NOMO-1 treated with DMSO at 0.1 percent for 48 hours (cell line): ENCODE measurements around the gene MANEAL.
"Not testable (repeated sequence)": the region's sequence is repeated elsewhere in the genome, so short reads cannot be mapped to it uniquely, and the experiment has no call there.

Experiments used
- DNase-seq: peaks from one replicate; lab custom pipeline; 2025; ENCODE audit not compliant: unreplicated experiment; lab: John Stamatoyannopoulos, UW

The MANEAL gene, protein sequence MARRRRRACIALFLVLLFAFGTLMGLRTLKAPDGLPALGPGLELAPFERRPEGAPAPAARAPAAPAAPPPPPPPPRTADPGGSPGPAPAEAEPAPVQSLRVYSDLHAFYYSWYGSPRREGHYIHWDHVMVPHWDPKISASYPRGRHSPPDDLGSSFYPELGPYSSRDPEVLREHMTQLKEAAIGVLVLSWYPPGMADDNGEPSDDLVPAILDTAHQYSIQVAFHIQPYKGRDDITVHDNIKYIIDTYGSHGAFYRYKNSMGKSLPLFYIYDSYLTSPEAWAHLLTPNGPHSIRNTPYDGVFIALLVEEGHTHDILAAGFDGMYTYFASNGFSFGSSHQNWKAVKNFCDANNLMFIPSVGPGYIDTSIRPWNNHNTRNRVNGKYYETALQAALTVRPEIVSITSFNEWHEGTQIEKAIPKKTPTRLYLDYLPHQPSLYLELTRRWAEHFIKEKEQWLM

DNA sequence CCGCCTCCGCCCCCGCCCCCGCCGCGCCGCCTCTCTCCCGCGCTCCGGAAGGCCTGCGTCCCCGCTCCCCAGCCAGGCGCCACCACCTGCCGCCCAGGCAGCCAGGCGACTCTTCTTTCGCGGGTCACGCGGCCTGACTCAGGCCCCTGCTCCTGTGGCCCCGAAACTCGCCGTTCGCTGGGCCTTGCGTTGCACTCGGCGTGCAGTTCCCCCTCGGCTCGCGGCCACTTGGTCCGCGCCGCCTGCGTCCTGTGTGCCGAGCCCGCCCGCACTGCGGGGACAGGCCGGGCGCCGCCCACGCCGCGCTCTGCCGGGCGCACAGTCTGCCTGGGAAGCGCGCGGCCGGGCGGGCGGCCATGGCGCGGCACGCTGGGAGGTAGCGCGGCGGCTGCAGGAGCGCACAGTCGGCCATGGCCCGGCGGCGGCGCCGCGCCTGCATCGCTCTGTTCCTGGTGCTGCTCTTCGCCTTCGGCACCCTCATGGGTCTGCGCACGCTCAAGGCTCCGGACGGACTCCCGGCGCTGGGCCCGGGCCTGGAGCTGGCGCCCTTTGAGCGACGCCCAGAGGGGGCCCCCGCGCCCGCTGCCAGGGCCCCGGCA, at the start of gene MANEAL:
MANEAL (plus strand) TSS at position 75 of the 599 bp plus-strand sequence; CDS start at position 411, 336 bp downstream.
- peak; percentile 45 for DNase-seq

DNA sequence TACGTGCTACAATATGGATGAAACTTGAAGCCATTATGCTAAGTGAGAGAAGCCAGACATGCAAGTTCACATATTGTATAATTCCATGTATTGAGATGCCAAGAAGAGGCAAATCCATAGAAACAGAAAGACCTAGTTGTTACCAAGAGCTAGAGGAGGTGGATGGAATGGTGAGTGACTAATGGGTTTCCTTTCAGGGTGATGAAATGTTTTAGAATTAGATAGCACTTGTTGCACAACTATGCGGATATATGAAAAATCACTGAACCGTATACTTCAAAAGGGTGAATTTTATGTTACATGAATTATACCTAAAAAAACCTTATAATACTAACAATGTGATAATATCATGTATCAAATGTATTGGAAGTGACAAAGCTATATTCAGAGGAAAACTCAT, 46.8 kb upstream of the MANEAL start:
- no peak for DNase-seq

DNA sequence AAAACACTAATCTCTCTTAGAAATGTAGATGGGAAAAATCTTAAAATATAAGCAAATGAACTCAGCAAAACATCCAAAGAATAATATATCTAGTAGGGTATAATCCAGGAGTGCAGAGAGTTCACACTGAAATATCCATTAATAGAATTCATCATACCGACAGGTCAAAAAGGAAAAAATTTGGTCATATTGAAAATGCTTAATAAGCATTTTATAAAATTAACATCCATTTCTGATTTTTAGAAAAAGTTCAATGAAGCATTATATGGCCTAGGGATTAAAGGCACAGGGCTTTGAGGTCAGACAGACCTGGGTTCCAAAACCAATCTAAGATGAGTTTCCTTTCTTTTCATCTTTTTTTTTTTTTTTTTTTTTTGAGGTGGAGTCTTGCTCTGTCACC, 45.1 kb upstream of the MANEAL start:
- no peak for DNase-seq

DNA sequence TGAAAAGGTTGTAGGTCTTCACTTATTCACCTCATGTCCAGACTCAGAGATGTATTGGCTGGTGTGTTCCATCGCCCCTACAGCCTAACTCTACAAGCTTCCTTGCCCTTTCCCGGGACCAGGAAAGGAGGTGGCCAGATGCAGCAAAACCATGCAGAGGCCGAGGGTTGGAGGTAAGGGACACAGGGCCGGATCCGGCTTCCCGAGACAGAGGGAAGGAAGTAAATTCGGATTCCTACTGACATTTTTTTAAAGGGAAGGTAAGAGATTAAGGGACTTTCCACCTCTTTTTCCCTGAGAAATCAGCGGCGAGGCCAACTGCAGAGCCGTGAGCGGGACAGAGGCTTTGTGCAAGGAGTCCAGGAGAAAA, 41.4 kb upstream of the MANEAL start:
- DNase-seq, result no peak

DNA sequence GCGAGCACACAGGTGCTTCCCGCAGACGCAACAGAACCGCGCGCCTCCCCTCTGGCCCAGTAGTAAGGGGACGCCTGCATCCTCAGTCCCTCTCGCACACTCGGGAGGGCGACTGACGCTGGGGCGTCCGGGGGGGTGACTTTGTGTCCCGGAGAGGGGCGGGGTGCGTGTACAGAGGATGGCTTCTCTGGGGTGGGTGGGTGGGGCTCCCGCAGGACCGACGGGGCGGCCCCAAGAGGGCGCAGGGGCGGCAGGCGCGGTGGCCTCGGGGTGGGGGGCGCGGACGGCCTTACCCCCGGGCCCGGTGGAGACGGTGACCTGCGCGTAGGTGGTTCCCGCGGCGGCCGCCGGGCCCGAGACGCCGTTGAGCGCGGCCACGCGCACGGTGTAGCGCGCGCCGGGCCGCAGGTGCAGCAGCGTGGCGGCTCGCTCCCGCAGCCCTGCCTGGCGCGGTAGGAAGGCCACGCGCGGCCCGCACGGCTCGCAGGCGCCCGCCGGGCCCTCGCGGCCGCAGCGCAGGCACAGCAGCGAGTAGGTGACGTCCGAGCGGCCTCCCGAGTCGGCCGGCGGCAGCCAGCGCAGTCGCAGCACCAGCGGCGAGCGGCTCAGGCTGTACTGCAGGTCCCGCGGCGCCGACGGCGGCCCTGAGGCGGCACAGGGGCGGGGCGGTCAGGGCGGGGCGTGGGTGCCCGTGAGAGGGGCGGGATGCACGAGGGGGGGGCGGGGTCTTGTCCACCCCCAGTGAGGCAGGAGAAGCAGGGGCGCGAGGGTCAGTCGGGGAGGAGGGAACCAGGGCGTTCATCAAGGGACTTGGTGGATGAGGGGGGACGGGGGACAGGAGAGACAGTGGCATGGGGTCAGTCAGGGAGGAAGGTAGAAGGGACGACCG, 40.8 kb upstream of the MANEAL start:
- DNase-seq, result no peak

DNA sequence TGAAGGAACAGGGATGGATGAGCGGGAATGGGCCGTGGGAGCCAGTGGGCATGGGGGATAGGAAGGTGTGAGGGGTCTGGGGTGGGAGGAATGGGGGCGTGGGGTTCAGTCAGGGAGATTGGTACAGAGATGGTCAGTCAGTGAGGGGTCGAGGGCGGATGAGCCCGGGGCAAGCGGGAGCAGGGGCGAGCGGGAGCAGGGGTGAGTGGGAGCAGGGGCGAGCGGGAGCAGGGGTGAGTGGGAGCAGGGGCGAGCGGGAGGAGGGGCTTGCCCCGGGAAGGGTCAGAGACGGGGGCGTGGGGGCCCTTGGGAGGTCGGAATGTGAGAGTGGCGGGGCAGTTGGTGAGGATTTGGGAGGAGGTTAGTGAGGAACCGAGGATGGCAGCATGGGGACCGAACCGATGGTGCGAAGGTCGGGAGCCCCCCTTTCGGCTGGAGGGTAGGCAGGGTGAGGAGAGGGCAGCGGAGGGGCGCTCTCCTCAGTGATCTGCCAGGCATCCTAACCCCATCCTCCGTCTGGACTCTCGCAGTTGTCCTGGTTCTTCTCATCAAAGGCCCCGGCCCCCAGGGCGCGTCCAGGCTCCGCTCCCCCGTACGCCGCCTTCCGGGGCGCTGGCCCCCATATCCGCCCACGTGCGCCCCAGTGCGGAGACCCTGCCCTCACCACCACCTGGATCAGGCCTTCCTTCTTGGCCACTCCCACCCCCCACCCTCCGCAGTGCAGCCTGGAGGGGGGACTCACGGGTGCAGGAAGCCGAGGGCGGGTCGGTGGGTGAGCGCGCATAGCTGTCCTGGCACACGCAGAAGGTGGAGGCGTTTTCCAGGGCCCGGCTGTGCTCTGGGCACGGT, 40.0 kb upstream of the MANEAL start:
- DNase-seq, result no peak

DNA sequence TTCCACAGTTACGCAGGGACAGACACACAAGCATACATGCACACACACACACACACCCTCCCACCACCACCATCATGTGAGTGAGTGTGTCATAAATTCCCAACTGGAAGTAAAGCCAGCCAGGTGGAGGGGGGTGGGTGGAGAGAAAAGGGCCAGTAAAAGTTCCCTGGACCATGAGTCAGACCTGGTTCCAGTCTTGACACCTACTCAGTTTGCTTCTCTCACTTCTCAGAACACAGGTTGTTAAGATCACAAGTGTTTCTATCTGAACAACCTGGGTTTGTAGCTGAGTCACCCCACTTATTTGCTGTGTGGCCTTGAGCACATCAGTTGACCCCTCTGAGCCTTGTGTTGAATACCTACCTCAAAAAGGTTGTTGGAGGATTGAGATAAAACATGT, 38.4 kb upstream of the MANEAL start:
- peak; percentile 10 for DNase-seq

DNA sequence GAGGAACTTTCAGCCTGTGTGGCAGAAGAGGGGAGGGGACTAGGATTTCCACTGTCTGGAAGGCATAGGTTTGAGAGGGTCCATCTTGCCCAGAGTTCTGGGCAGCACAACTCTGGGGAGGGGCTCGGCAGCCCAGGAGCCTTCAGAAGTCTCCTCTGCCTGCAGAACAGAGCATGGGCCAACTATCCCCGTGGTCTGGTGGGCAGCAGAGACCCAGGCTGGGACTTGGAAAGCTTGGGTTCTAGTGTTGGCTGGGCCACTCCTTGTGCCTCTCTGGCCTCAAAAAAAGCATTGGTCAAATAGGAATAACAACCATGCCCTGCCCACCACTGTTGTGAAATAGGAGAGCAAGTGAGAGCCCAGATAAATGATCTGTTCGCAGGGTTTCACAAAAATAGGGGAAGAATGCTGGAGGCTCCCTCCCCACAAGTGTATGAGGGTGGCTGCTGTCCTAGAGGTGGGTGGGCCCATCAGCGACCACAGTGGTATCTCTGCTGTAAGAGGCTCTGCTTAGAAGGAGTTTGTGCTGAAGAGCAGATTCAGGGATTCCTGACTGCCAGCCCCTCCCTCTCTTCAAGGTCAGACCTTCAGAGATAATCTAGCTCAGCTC, 37.6 kb upstream of the MANEAL start:
- peak; percentile 8 for DNase-seq

DNA sequence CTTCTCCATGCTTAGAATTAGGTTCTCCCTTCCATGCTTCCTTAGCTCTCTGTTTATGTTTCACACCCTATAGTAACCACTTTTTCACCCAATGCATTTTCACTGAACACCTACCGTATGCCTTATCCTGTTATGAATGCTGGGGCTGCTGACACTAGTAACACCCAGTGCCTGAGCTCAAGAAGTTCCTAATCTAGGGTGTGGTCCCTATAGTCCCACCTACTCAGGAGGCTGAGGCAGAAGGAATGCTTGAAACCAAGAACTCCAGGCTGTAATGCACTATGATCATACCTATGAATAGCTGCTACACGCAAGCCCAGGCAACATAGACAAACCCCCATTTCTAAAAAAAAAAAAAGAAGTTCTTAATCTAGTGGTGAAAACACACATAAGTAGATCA, 34.2 kb upstream of the MANEAL start:
- DNase-seq, result no peak

DNA sequence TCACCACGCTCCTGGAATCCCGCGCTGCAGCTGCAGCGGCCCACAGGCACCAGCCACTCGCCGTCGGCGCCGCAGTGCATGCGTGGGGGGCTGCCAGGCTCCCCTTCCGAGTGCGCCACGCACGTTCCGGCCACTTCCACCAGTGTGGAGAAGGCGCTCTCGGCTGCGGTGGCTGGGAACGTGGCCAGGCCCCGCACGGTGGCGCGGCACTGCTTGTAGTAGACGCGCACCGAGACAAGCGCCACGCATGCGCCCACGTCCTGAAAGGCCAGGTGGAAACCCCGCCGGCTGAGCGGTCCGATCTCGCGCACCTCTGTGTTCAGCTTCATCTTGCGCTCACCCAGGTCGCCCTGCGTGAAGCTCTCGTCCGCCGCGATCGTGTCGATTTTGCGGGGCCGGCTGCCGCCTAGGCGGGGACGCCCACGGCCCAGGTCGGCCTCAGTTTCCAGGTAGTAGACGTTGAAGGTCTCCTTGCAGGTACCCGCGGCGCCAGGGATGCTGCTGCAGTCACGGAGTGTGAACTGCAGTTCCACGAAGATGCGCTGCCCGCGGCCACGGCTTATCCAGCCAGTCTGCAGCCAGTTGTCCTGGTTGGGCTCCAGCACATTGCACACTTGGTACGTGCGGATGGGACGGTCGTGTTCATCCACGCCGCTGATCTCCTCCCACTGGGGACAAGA, 32.1 kb upstream of the MANEAL start:
- no peak for DNase-seq

DNA sequence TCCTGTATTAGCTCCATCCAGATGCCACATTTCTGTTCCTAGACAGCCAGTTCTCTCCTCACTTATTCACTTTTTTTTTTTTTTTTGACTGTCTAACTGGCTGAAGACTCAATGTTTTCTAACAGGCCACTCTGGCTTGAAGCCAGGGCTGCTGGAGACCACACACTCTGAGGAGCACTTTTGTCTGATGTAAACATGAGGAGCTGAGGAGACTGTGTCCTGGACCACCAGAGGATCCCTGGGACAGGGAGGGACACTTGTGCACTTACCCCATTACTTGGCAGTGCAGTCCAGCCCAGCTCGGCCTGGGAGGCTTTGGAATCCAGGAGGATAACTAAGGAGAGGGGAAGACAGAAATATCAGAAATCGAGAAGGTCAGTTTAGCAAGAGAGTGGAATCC, 31.1 kb upstream of the MANEAL start:
- no peak for DNase-seq

DNA sequence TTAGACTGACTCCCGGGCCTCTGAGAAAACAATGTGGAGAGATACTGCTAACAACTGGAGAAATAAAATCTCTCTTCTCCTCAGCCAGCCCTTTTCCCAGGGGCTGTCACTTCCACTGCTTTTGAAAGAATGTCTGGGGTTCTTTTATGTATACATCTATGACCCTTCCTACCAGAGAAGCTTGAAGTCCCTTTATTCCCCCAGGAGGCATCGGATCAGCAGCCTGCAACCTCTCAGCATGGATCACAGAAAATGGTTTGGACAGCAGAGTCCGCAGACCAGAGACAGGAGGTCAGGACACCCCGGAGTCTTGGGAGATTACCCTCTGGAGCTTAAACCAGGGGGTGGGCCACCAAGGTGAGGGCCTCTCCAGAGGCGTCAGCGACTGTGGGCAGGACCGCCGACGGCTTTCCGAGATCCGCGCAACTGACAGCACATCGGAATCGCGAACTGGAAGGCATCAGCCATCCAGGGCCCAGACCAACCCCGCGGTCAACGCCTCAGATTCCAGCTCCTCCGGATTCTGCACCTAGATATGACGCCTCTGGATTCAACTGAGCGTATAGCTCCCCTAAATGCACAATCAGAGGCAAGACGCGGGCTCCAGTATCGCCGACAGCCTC, 29.7 kb upstream of the MANEAL start:
- no peak for DNase-seq

DNA sequence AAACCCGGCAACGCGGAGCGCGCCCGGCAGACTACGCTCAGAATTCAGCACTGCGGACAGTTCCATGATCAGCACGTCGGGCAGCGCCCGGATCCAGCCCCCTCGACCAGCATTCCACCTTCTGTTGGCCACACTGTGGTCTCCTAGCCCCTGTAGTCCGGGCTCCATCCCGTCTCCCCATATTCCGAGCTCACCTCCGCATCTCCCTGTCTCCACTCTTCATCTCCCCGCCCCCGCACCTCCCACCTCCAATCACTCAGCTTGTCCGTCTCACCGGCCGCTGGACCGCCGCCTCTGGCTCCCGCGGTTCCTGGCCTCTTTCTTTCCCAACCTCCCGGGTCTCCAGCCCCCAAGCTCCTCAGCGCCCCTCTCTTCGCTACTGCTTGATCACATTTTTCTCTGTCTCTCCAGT, 29.2 kb upstream of the MANEAL start:
- DNase-seq, result peak; percentile 13

DNA sequence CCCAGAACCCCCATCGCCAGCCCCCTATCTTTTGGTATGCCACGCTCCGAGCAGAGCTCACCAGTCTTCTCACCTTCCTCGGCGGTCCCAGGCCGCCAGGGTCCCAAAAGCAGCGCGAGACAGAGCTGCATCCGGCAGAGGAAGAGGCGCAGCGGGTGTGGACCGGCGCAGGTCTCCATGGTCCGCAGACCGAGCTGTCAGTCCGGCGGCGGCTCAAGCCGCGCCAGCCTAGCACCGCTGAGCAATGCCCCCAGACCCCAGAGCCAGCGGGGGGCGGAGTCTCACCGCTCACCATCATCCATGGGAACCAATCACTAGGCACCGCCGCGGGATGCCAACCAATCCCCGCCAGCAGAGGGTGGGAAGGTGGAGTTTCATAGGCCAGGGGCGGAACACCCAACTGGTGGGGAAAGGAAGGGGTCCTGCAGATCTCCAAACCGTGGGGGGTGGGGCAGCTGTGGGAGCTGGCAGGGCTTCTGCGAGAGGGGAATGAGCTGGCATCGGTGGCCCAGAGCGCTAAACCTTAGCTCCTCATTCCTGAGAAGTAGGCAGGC, 28.7 kb upstream of the MANEAL start, which contains the start of gene EPHA10:
EPHA10 (minus strand) TSS at position 233 of the 554 bp plus-strand sequence; CDS start at position 179, 54 bp downstream.
- no peak for DNase-seq

DNA sequence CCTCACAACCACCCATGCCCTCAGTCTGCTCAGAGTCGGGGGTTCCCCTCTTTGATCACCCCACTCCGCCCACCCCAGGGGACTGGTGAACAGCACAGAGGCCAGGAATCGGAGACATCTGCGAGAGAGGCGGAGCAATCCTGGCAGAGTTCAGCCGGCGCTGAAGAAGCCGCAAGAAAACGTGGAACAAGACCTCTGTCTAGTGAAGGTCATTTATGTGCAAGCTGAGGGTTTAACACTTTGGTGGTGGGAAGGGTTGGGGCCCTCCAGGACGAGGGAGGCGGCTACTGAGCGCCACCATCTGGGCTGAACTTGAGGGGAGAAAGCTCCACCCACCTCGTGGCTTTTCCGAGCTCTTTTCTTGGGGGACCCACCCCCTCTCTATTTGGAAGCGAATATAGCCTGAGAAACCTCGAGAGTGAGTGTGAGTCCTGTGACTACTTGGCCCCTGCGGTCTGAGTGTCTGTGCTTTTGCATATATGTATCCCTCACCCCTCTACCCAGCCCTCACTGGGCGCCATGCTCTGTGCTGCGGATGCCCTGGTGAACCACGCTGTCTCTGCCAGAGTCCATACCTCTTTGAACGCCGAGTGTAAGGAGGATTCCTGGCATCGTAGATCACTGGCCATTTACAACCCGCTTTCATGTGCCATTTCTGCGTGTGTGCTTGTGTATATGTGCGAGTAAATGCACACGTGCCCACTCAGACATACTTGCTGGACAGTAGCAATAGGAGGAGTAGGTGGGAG, 27.6 kb upstream of the MANEAL start:
- no peak for DNase-seq

DNA sequence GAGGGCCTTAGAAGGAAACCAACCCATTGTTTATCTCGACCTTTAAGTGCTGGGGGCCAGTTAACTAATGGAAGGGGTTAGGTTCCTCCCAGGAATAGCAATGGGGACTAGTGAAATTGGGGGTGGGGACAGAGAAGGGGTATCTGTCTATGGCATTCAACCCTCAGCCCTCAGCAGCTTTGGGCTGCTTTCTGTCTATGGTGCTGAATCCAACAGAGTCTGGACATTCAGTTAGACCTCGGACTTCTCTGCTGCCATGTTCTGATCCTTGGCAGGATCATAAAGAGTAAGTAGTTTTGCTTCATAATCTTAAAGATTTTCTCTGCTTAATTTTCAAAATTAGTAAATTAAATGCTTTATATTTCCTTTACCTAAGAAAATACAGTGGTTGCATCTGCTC, 26.2 kb upstream of the MANEAL start:
- no peak for DNase-seq

DNA sequence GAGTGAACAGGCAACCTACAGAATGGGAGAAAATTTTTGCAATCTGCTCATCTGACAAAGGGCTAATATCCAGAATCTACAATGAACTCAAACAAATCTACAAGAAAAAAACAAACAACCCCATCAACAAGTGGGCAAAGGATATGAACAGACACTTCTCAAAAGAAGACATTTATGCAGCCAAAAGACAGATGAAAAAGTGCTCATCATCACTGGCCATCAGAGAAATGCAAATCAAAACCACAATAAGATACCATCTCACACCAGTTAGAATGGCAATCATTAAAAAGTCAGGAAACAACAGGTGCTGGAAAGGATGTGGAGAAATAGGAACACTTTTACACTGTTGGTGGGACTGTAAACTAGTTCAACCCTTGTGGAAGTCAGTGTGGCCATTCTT, 22.2 kb upstream of the MANEAL start:
- DNase-seq, result not testable (repeated sequence)

DNA sequence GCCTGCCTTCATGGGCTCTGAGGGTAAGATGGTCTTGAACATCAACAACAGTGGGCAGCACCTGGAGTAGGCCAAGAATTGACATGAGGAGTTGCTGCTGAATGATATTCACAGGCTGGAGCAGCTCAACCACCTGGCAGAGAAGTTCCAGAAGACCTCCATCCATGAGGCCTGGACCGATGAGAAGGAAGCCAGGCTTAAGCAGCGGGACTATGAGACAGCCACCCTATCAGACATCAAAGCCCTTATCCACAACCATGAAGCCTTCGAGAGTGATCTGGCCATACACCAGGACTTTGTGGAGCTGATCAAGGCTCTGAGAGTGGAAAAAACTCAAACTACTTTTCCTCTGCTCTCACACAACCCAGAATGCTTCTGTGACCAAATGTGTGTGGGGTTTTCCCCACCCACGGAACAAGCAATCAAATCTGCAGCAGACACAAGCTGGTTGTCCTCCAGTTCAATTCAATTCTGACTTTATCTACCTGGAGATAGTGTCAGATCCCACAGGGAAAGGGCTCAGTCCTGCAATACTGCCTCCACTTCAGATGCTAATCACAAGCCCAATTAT, 16.6 kb upstream of the MANEAL start:
- no peak for DNase-seq
